LHCN-M2 (cell line): ENCODE results near the gene OSR1. TPM values are rescaled to one million over a fixed set of nuclear protein-coding genes. Genes with fewer than 3 reads are reported as not detected.
"Not testable (repeated sequence)": the region's sequence is repeated elsewhere in the genome, so short reads cannot be mapped to it uniquely, and the experiment has no call there.

ENCODE experiments used
- DNase-seq: peaks from one replicate; pipeline ENCODE4 v3.0.0-alpha.2; 2012; ENCODE audit warnings: low read depth
- total RNA-seq: library from RNA; depleted of rRNA; stranded (reverse); fragments of >200 nt; gene quantifications from 2 replicates; pipeline ENCODE4 v1.2.3, GENCODE V29; 2014

The OSR1 gene
- total RNA-seq, 1 experiment from 2014 or later, result 8.6 TPM

- no peak for DNase-seq
Observed at GRCh38 chr2:19332503-19332902, 25.9 kb downstream of the OSR1 start.

- no peak for DNase-seq
Observed at GRCh38 chr2:19331450-19331849, 27.0 kb downstream of the OSR1 start.

DNA sequence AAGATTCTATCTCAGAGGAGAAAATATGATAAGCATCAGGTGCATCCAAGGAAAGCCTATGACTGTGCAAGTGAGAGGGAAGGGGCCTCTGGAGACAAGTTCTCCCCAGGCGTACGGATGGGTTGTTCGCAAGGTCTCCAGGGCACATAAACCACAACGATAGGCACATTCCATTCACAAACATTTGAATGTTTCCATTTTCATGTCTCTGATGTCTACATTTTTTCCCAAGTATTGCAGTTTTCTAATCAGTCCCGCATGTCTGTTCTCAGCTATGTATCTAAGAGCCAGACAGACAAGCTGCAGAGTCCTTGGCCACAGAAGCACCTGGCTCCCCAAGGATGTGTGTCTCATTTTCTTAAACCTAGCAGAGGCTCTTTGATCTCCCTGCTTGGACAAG, 28.0 kb downstream of the OSR1 start:
- DNase-seq, result no peak

DNA sequence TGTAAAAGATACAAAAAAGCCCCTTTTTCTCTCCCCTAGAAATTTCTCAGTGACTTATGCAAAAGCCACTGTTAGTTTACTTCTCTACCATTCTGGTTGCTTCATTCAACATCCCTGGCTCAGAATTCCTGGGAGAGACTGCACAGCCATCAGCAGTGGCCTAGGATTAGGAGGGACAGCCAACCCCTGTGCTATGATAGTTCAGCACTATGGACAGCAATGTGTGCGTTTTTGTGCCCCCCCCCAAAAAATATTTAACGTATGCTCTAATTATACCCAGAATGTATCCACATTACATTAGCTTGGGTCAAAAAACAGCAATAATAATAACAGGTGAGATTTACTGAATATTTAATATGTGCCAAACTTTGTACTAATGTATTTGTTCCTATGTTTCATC, 29.0 kb downstream of the OSR1 start:
- no peak for DNase-seq

DNA sequence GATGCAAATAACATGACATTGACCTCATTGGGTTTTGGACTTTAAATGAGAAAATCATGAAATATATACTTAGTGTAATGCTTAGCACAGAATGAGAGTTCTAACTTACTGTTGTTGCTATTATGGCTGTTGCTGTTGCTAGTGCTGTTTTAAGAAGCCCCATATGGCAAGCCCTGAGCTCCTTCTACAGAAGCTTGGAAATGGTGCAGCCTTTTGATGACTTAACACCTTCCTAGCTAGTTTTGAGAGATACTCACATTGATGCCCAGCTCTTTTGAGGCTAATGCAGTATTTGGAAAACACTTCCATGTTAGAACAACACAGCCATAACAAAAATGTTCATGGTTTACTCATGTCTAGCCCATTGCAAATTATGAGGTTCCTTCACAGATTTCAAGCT, 30.9 kb downstream of the OSR1 start:
- no peak for DNase-seq

GRCh38 chr2:19321946-19322345, 36.5 kb downstream of the OSR1 start:
- DNase-seq, result no peak

DNA sequence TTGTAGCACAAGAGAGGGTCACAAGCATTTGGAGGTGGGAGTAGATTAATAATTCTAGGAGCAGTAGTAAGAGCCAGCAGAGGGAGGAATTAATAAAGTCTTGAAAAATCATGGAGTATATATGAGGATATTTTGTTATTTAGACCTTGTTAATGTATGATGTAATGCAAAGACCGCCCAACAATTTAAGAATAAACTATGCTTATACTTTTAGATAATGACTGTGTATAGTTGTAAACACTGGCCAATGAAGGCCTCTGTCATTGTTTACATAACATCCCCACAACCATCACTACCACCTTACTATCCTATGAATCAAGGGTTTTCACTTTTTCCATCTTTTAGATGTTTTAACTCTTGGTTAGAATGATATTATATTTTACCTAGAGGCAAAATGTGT, 37.6 kb downstream of the OSR1 start:
- no peak for DNase-seq

DNA sequence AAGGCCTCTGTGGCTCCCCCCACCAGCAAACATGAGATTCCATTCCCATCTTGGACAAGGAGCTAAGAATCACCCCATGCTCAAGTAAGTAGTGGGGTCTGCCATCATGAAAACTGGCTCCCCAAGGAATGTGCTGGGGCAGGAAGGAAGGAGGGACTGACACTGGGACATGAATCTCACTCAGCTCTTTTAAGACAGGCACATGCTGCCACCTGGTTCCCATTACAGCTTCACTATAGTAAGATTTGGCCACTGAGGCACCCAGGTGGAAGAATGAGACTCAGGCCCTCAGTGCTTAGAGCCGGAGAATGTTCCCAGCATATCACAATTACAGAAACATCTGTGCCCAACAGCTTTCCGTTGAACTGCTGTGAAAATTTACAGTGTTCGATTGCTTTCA, 38.7 kb downstream of the OSR1 start:
- DNase-seq, result no peak

- no peak for DNase-seq
Observed at GRCh38 chr2:19319064-19319463, 39.4 kb downstream of the OSR1 start.

DNA sequence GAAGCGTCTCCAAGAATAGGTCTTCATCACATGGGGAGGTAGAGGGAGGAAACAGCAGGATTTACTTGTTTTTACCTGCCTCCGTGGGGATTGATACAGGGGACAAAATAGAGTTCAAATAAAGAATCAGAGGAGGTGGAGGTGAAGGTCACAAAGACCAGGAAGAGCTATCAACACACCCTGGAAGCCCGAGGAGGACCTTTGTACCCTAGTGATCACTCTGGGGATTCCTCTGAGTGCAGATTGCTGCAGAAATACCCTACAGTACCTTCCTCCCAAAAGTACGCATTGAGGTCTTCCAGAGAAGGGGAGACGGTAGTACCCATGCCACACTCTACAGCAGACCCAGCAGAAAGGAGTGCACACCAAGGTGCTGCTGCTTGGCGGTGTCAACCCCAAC, 44.9 kb downstream of the OSR1 start:
- DNase-seq, result no peak

GRCh38 chr2:19312949-19313348, 45.5 kb downstream of the OSR1 start:
- DNase-seq, result peak; percentile 75

- not testable (repeated sequence) for DNase-seq
Observed at GRCh38 chr2:19306065-19306464, 52.4 kb downstream of the OSR1 start.

GRCh38 chr2:19305400-19306055, 52.9 kb downstream of the OSR1 start:
- not testable (repeated sequence) for DNase-seq

- DNase-seq, result no peak
Observed at GRCh38 chr2:19301706-19302105, 56.7 kb downstream of the OSR1 start.
